Naive thymus-derived CD4-positive, alpha-beta T cell (primary cell): Measurements from ENCODE around the gene SMC1B. TPM values are rescaled to one million over a fixed set of nuclear protein-coding genes. Genes with fewer than 3 reads are reported as not detected.

Experiments
- ATAC-seq: fragments of 150-1000 bp; cut with Tn5 transposase; 2 replicates; pipeline ENCODE4 v1.10.0; 2021; ENCODE audit warnings: mild to moderate bottlenecking, moderate library complexity
- CTCF ChIA-PET: fragments of 350-600 bp; sonication (Branson Sonifier 250); formaldehyde crosslinking; loops from one replicate; lab custom pipeline; 2021; ENCODE audit warnings: antibody characterized with exemption; lab: Charles Lee
- POLR2A ChIA-PET: fragments of 350-600 bp; sonication (Branson Sonifier 250); formaldehyde crosslinking; loops from one replicate; lab custom pipeline; 2021; ENCODE audit warnings: antibody characterized with exemption, inconsistent platforms; lab: Charles Lee
- DNase-seq, 9 donors: peaks; one replicate each; pipeline versions ENCODE4 v3.0.0 to v3.0.0-alpha.2; 2020 to 2022; ENCODE audit warnings: mixed read lengths in 1 of 9
- H3K27ac ChIP-seq: one replicate; pipeline ENCODE4 v1.7.0; 2013; ENCODE audit warnings: mild to moderate bottlenecking, low read depth, low read length, moderate library complexity
- H3K27me3 ChIP-seq, 2 donors: one replicate each; pipeline ENCODE4 v1.7.0; 2013; ENCODE audit warnings: low read length in 2 of 2, mild to moderate bottlenecking in 2 of 2, moderate library complexity in 2 of 2; ENCODE audit not compliant: control insufficient read depth in 2 of 2, insufficient read depth in 2 of 2
- H3K36me3 ChIP-seq, 3 experiments: 1 replicate in 2 of 3; 2 replicates in 1 of 3; pipeline ENCODE4 v1.7.0; 2013; ENCODE audit warnings: low read length in 3 of 3, mild to moderate bottlenecking in 3 of 3, moderate library complexity in 1 of 3; ENCODE audit not compliant: insufficient read depth in 3 of 3, control insufficient read depth in 2 of 3
- H3K4me1 ChIP-seq, 2 donors: one replicate each; pipeline ENCODE4 v1.7.0; 2013; ENCODE audit warnings: low read length in 2 of 2, mild to moderate bottlenecking in 2 of 2, moderate library complexity in 1 of 2; ENCODE audit not compliant: control insufficient read depth in 2 of 2, insufficient read depth in 2 of 2
- H3K4me3 ChIP-seq: 2 replicates; pipeline ENCODE4 v1.7.0; 2013; ENCODE audit warnings: mild to moderate bottlenecking, low read length
- H3K9me3 ChIP-seq, 3 experiments: 1 replicate in 2 of 3; 2 replicates in 1 of 3; pipeline ENCODE4 v1.7.0; 2013; ENCODE audit warnings: low read length in 3 of 3; ENCODE audit not compliant: control insufficient read depth in 2 of 3
- H3K27ac Mint-ChIP-seq, 9 donors: one replicate each; pipeline ENCODE4 v1.8.0; 2020 to 2022; ENCODE audit warnings: mixed read lengths in 9 of 9, mild to moderate bottlenecking in 8 of 9, moderate library complexity in 5 of 9, inconsistent platforms in 2 of 9
- H3K27me3 Mint-ChIP-seq, 5 donors: one replicate each; pipeline ENCODE4 v1.8.0; 2021 to 2022; ENCODE audit warnings: mixed read lengths in 5 of 5, mild to moderate bottlenecking in 1 of 5
- H3K36me3 Mint-ChIP-seq, 5 donors: one replicate each; pipeline ENCODE4 v1.8.0; 2020 to 2022; ENCODE audit warnings: mixed read lengths in 5 of 5, mild to moderate bottlenecking in 3 of 5, inconsistent platforms in 1 of 5
- H3K4me1 Mint-ChIP-seq, 7 donors: one replicate each; pipeline ENCODE4 v1.8.0; 2020 to 2022; ENCODE audit warnings: mixed read lengths in 7 of 7, mild to moderate bottlenecking in 3 of 7, inconsistent platforms in 1 of 7
- H3K4me3 Mint-ChIP-seq, 10 donors: one replicate each; pipeline ENCODE4 v1.8.0; 2020 to 2022; ENCODE audit warnings: mild to moderate bottlenecking in 10 of 10, mixed read lengths in 10 of 10, moderate library complexity in 6 of 10, inconsistent platforms in 2 of 10
- H3K9me3 Mint-ChIP-seq, 11 donors: one replicate each; pipeline ENCODE4 v1.8.0; 2020 to 2022; ENCODE audit warnings: mixed read lengths in 11 of 11, mild to moderate bottlenecking in 4 of 11, inconsistent platforms in 1 of 11, moderate library complexity in 1 of 11
- intact Hi-C, 2 donors: fragments of 100-400 bp; cut with micrococcal nuclease; formaldehyde crosslinking; loops; one replicate each; pipeline ENCODE4 v1.15.1; 2023
- polyA plus RNA-seq, 2 donors: library from polyadenylated mRNA; unstranded; fragments of 300-500 nt; fragmentation: Illumina TruSeq; gene quantifications; one replicate each; pipeline ENCODE4 v1.2.3, GENCODE V29; 2021
- total RNA-seq, 6 experiments: library from RNA in 5 of 6; stranded (reverse) in 5 of 6; gene quantifications; 1 replicate in 5 of 6; 2 replicates in 1 of 6; pipeline ENCODE4 v1.2.3 and lab custom pipeline; 2021 to 2026

Gene SMC1B
- total and polyA plus RNA-seq, 7 experiments from 2014 or later: 0.11 to 0.70 TPM; not detected in 5

- ChIA-PET POLR2A (no interaction called here), CTCF (no interaction called here)
- Mint-ChIP-seq H3K9me3 (peaks cover 0 to 2% (median 0%) of the 10 kb centered on the region in 11 donors), H3K36me3 (peaks cover 0 to 18% (median 8%) of the 10 kb centered on the region in 5 donors), H3K4me3 (no peak overlapping the region), H3K27me3 (no peaks in the 10 kb centered on the region), H3K27ac (peak overlapping the region in 2 of 9 donors; percentile 10 to 43), H3K4me1 (peaks cover 0 to 47% (median 24%) of the 10 kb centered on the region in 7 donors)
- Histone ChIP-seq H3K36me3 (peaks cover 0 to 14% (median 0%) of the 10 kb centered on the region in 3 experiments), H3K27me3 (no peaks in the 10 kb centered on the region), H3K27ac (no peak overlapping the region), H3K4me3 (no peak overlapping the region), H3K9me3 (no peaks in the 10 kb centered on the region), H3K4me1 (peaks cover 0 to 4% of the 10 kb centered on the region in 2 donors)
- DNase-seq: no peak
- ATAC-seq: no peak
- intact Hi-C loops: no loop called here
These were observed 63.5 kb downstream of the SMC1B start for GRCh38 chr22:45349916-45350315.

GRCh38 chr22:45344334-45344733 lies 69.1 kb downstream of the SMC1B start:
- no peak overlapping the region for H3K4me3 Mint-ChIP-seq
- Histone ChIP-seq H3K4me1 (peaks cover 0 to 24% of the 10 kb centered on the region in 2 donors), H3K27me3 (no peaks in the 10 kb centered on the region), H3K36me3 (peaks cover 0 to 52% (median 7%) of the 10 kb centered on the region in 3 experiments), H3K27ac (no peak overlapping the region), H3K9me3 (no peaks in the 10 kb centered on the region), H3K4me3 (no peak overlapping the region)
- DNase-seq (no peak), ATAC-seq (no peak)
- no peaks in the 10 kb centered on the region for H3K27me3 Mint-ChIP-seq
- intact Hi-C loops: loop anchor here in 1 of 2 donors (5.0 kb wide), 1 partner anchor 68 kb away; the partner anchor contains the start of genes RIBC2 and SMC1B
- CTCF ChIA-PET: no interaction called here
- POLR2A ChIA-PET: no interaction called here
- H3K36me3 Mint-ChIP-seq: peaks cover 9 to 28% (median 21%) of the 10 kb centered on the region in 5 donors
- H3K4me1 Mint-ChIP-seq: peaks cover 5 to 42% (median 26%) of the 10 kb centered on the region in 7 donors
- H3K9me3 Mint-ChIP-seq: no peaks in the 10 kb centered on the region
- H3K27ac Mint-ChIP-seq: peak overlapping the region in 8 of 9 donors; percentile 36 to 90 (median 76)

GRCh38 chr22:45343143-45343542 lies 70.3 kb downstream of the SMC1B start:
- Mint-ChIP-seq H3K4me3 (no peak overlapping the region), H3K9me3 (no peaks in the 10 kb centered on the region), H3K27ac (peak overlapping the region in 6 of 9 donors; percentile 58 to 93 (median 77)), H3K36me3 (peaks cover 9 to 30% (median 22%) of the 10 kb centered on the region in 5 donors), H3K27me3 (no peaks in the 10 kb centered on the region), H3K4me1 (peaks cover 5 to 49% (median 27%) of the 10 kb centered on the region in 7 donors)
- Histone ChIP-seq H3K36me3 (peaks cover 0 to 61% (median 7%) of the 10 kb centered on the region in 3 experiments), H3K4me1 (peaks cover 0 to 24% of the 10 kb centered on the region in 2 donors), H3K9me3 (no peaks in the 10 kb centered on the region), H3K27me3 (no peaks in the 10 kb centered on the region), H3K4me3 (no peak overlapping the region), H3K27ac (no peak overlapping the region)
- DNase-seq (no peak), ATAC-seq (no peak)
- CTCF ChIA-PET: interaction anchor here (0.6 kb wide), 1 partner anchor 97 kb away, joined by 4 read pairs; no protein-coding TSS in a partner anchor
- POLR2A ChIA-PET: interaction anchor here (1.1 to 2.3 kb wide), 2 partner anchors 23 to 99 kb away, joined by 4 to 13 read pairs; no protein-coding TSS in a partner anchor
- intact Hi-C loops: loop anchor here in 1 of 2 donors (5.0 kb wide), 1 partner anchor 69 kb away; the partner anchor contains the start of genes RIBC2 and SMC1B

- ChIA-PET CTCF (interaction anchor here (0.6 to 1.2 kb wide), 4 partner anchors 10 to 69 kb away, joined by 3 to 4 read pairs (median 3); no protein-coding TSS in a partner anchor), POLR2A (interaction anchor here (0.5 to 2.3 kb wide), 12 partner anchors 10 to 92 kb away, joined by 3 to 13 read pairs (median 3); partner anchors contain the start of genes FAM118A and UPK3A)
- Mint-ChIP-seq H3K27me3 (no peaks in the 10 kb centered on the region), H3K27ac (peak overlapping the region; percentile 86 to 98 (median 93)), H3K9me3 (no peaks in the 10 kb centered on the region), H3K4me1 (peaks cover 5 to 66% (median 42%) of the 10 kb centered on the region in 7 donors), H3K36me3 (peaks cover 7 to 34% (median 28%) of the 10 kb centered on the region in 5 donors), H3K4me3 (peak overlapping the region; percentile 53 to 75 (median 62))
- Histone ChIP-seq H3K27ac (peak overlapping the region; percentile 62), H3K27me3 (no peaks in the 10 kb centered on the region), H3K4me3 (no peak overlapping the region), H3K4me1 (peaks cover 0 to 24% of the 10 kb centered on the region in 2 donors), H3K9me3 (no peaks in the 10 kb centered on the region), H3K36me3 (peaks cover 0 to 74% (median 7%) of the 10 kb centered on the region in 3 experiments)
- intact Hi-C loops: loop anchor here (1.0 to 5.0 kb wide), 5 partner anchors 23 to 72 kb away; partner anchors contain the start of genes FAM118A (in 1 of the 2), RIBC2 (in 1 of the 2) and SMC1B (in 1 of the 2)
- DNase-seq: peak in 8 of 9 donors; percentile 36 to 90 (median 84)
- peak; percentile 90 for ATAC-seq
These were observed 71.9 kb downstream of the SMC1B start for GRCh38 chr22:45341498-45341897.

- ATAC-seq (no peak), DNase-seq (no peak)
- CTCF ChIA-PET: no interaction called here
- Histone ChIP-seq H3K27me3 (no peaks in the 10 kb centered on the region), H3K27ac (no peak overlapping the region), H3K4me1 (peaks cover 0 to 24% of the 10 kb centered on the region in 2 donors), H3K36me3 (peaks cover 0 to 77% (median 7%) of the 10 kb centered on the region in 3 experiments), H3K9me3 (no peaks in the 10 kb centered on the region), H3K4me3 (no peak overlapping the region)
- Mint-ChIP-seq H3K9me3 (no peaks in the 10 kb centered on the region), H3K4me3 (peak overlapping the region in 7 of 10 donors; percentile 13 to 70 (median 30)), H3K4me1 (peaks cover 5 to 75% (median 49%) of the 10 kb centered on the region in 7 donors), H3K36me3 (peaks cover 5 to 35% (median 26%) of the 10 kb centered on the region in 5 donors), H3K27me3 (no peaks in the 10 kb centered on the region), H3K27ac (peak overlapping the region; percentile 14 to 98 (median 92))
- POLR2A ChIA-PET: interaction anchor here (1.2 kb wide), 2 partner anchors 14 to 15 kb away, joined by 3 to 6 read pairs; no protein-coding TSS in a partner anchor
- intact Hi-C loops: loop anchor here (2.0 to 5.0 kb wide), 2 partner anchors 22 to 72 kb away; partner anchors contain the start of genes RIBC2 (in 1 of the 2) and SMC1B (in 1 of the 2)
These were observed 73.1 kb downstream of the SMC1B start for GRCh38 chr22:45340323-45340722.

- Mint-ChIP-seq H3K9me3 (no peaks in the 10 kb centered on the region), H3K27ac (peak overlapping the region in 7 of 9 donors; percentile 17 to 96 (median 85)), H3K36me3 (peaks cover 5 to 45% (median 33%) of the 10 kb centered on the region in 5 donors), H3K4me3 (no peak overlapping the region), H3K27me3 (no peaks in the 10 kb centered on the region), H3K4me1 (peaks cover 5 to 77% (median 55%) of the 10 kb centered on the region in 7 donors)
- CTCF ChIA-PET: no interaction called here
- POLR2A ChIA-PET: no interaction called here
- Histone ChIP-seq H3K27ac (no peak overlapping the region), H3K4me1 (peaks cover 0 to 24% of the 10 kb centered on the region in 2 donors), H3K27me3 (no peaks in the 10 kb centered on the region), H3K9me3 (no peaks in the 10 kb centered on the region), H3K4me3 (no peak overlapping the region), H3K36me3 (peaks cover 0 to 80% (median 7%) of the 10 kb centered on the region in 3 experiments)
- ATAC-seq (no peak), DNase-seq (no peak)
- intact Hi-C loops: no loop called here
These were observed 74.6 kb downstream of the SMC1B start for GRCh38 chr22:45338795-45339194.
